SH-SY5Y (cell line): ENCODE results near the gene CCDC201.

ENCODE experiments used
- GATA2 ChIP-seq: IDR thresholded peaks from 2 replicates; pipeline ENCODE4 v1.6.1; 2011; ENCODE audit warnings: mild to moderate bottlenecking, low read depth, low read length
- GATA3 ChIP-seq: IDR thresholded peaks from 2 replicates; pipeline ENCODE4 v1.6.1; 2011; ENCODE audit warnings: low read depth, mild to moderate bottlenecking, low read length, moderate library complexity

- TF ChIP-seq GATA3: no peak; the same call in none of the 2 replicates
- TF ChIP-seq GATA2: peak; percentile 91
These were observed 49.0 kb upstream of the CCDC201 start for GRCh38 chr7:45921699-45922519.
